Panc1 (cell line): ENCODE measurements around the gene LNPEP. TPM values are rescaled to one million over a fixed set of nuclear protein-coding genes. Genes with fewer than 3 reads are reported as not detected.
"Not testable (repeated sequence)": the region's sequence is repeated elsewhere in the genome, so short reads cannot be mapped to it uniquely, and the experiment has no call there.

Experiments
- ATAC-seq: fragments of 200-7000 bp; cut with Tn5 transposase; 2 replicates; pipeline ENCODE4 v1.9.1; 2020; ENCODE audit warnings: mild to moderate bottlenecking, moderate library complexity
- BruUV-seq: library from RNA; stranded (reverse); fragments of 400-500 nt; replicated peaks from 2 replicates; lab custom pipeline; 2021; lab: Mats Ljungman, UMichigan
- CTCF ChIA-PET: fragments of 300-600 bp; sonication (Branson Sonifier 250); formaldehyde crosslinking; loops from one replicate; lab custom pipeline; 2022; ENCODE audit warnings: antibody characterized with exemption; lab: Charles Lee
- POLR2A ChIA-PET: fragments of 300-600 bp; sonication (Branson Sonifier 250); formaldehyde crosslinking; loops from one replicate; lab custom pipeline; 2022; ENCODE audit warnings: antibody characterized with exemption; lab: Charles Lee
- DNase-seq: peaks from one replicate; pipeline ENCODE4 v3.0.0-alpha.2; 2010; ENCODE audit warnings: low read depth, low spot score
- H3K27ac ChIP-seq: 2 replicates; pipeline ENCODE4 v1.5.1; 2011; ENCODE audit warnings: mild to moderate bottlenecking, low read length, inconsistent platforms
- H3K27me3 ChIP-seq: fragments of 200-500 bp; sonication (Bioruptor generic); 2 replicates; pipeline ENCODE4 v1.6.0; 2014; ENCODE audit warnings: low read length, inconsistent platforms; ENCODE audit not compliant: control insufficient read depth, insufficient read depth
- H3K36me3 ChIP-seq: fragments of 200-500 bp; sonication (Bioruptor generic); 2 replicates; pipeline ENCODE4 v1.5.1; 2014; ENCODE audit warnings: inconsistent platforms, mild to moderate bottlenecking, low read length, moderate library complexity; ENCODE audit not compliant: control insufficient read depth, insufficient read depth
- H3K4me1 ChIP-seq: 2 replicates; pipeline ENCODE4 v1.5.1; 2011; ENCODE audit warnings: inconsistent platforms, mild to moderate bottlenecking, low read length, moderate library complexity; ENCODE audit not compliant: control insufficient read depth, insufficient read depth
- H3K4me3 ChIP-seq, 2 experiments: 2 replicates each; pipeline ENCODE4 v1.5.1; 2011 to 2012; ENCODE audit warnings: low read depth in 2 of 2, low read length in 2 of 2, mild to moderate bottlenecking in 2 of 2, inconsistent platforms in 1 of 2, moderate library complexity in 1 of 2
- H3K9me3 ChIP-seq: fragments of 200-500 bp; sonication (Bioruptor generic); 2 replicates; pipeline ENCODE4 v1.5.1; 2014; ENCODE audit warnings: low read depth, mild to moderate bottlenecking, inconsistent platforms, low read length, moderate library complexity; ENCODE audit not compliant: control insufficient read depth, insufficient read depth
- CTCF ChIP-seq: fragments of 450-650 bp; IDR thresholded peaks from 2 replicates; pipeline ENCODE4 v1.5.1; 2017; ENCODE audit warnings: mild to moderate bottlenecking
- POLR2AphosphoS5 ChIP-seq: IDR thresholded peaks from 2 replicates; pipeline ENCODE4 v1.6.1; 2012; ENCODE audit warnings: mild to moderate bottlenecking, low read depth, low read length, moderate library complexity
- REST ChIP-seq, 2 experiments: IDR thresholded peaks; 2 replicates each; pipeline ENCODE4 v1.6.1; 2011 to 2012; ENCODE audit warnings: low read depth in 2 of 2, control low read depth in 1 of 2, low read length in 1 of 2, mild to moderate bottlenecking in 1 of 2, moderate library complexity in 1 of 2; ENCODE audit not compliant: insufficient read depth in 1 of 2
- SIN3A ChIP-seq: IDR thresholded peaks from 2 replicates; pipeline ENCODE4 v1.6.1; 2012; ENCODE audit warnings: low read depth, mild to moderate bottlenecking, low read length, moderate library complexity, borderline replicate concordance; ENCODE audit not compliant: insufficient read depth
- TCF7L2 ChIP-seq: IDR thresholded peaks from 2 replicates; pipeline ENCODE4 v1.6.1; 2011; ENCODE audit warnings: mild to moderate bottlenecking, low read depth, low read length, inconsistent platforms
- in situ Hi-C: cut with HindIII; loops from 2 replicates; pipeline ENCODE4 v1.10.0; 2016; ENCODE audit warnings: low sequenced_read_pairs, low pct_unique_long_range_greater_than_20kb
- intact Hi-C: fragments of 100-400 bp; cut with micrococcal nuclease; formaldehyde crosslinking; loops from one replicate; pipeline ENCODE4 v1.10.0; 2022; ENCODE audit not compliant: unreplicated experiment
- total RNA-seq: library from RNA; stranded (reverse); gene quantifications from one replicate; pipeline ENCODE4 v1.2.1, GENCODE V29; 2021; ENCODE audit not compliant: unreplicated experiment

LNPEP gene
- total RNA-seq, 1 experiment from 2014 or later, result 46.6 TPM

GRCh38 chr5:96930058-96930457, 5.8 kb upstream of the LNPEP start:
- intact Hi-C loops (no loop called here), in situ Hi-C loops (no loop called here)
- Histone ChIP-seq H3K4me1 (peaks cover 23% of the 10 kb centered on the region), H3K36me3 (no peaks in the 10 kb centered on the region), H3K27ac (no peak overlapping the region), H3K9me3 (no peaks in the 10 kb centered on the region), H3K4me3 (no peak overlapping the region), H3K27me3 (no peaks in the 10 kb centered on the region)
- ChIA-PET CTCF (no interaction called here), POLR2A (no interaction called here)
- BruUV-seq, result no TSS peak
- TF ChIP-seq CTCF (no peak), POLR2AphosphoS5 (no peak), TCF7L2 (no peak), REST (IDR thresholded peaks at IDR 0.05; ENCODE audit: insufficient read depth in 1 of 2, low read depth in 2 of 2, low read length in 1 of 2) (no peak), SIN3A (no peak)
- ATAC-seq (no peak), DNase-seq (no peak)

GRCh38 chr5:96930589-96930988, 5.3 kb upstream of the LNPEP start:
- Histone ChIP-seq H3K9me3 (no peaks in the 10 kb centered on the region), H3K27ac (no peak overlapping the region), H3K4me3 (no peak overlapping the region), H3K36me3 (no peaks in the 10 kb centered on the region), H3K27me3 (no peaks in the 10 kb centered on the region), H3K4me1 (peaks cover 23% of the 10 kb centered on the region)
- DNase-seq, result no peak
- intact Hi-C loops (no loop called here), in situ Hi-C loops (no loop called here)
- ChIA-PET POLR2A (no interaction called here), CTCF (no interaction called here)
- BruUV-seq, result no TSS peak
- no peak for ATAC-seq
- TF ChIP-seq SIN3A (no peak), CTCF (no peak), POLR2AphosphoS5 (no peak), TCF7L2 (no peak), REST (IDR thresholded peaks at IDR 0.05; ENCODE audit: insufficient read depth in 1 of 2, low read depth in 2 of 2, low read length in 1 of 2) (no peak)

GRCh38 chr5:96931037-96931436, 4.8 kb upstream of the LNPEP start:
- H3K9me3 ChIP-seq, DNase-seq, H3K36me3 ChIP-seq, POLR2A ChIA-PET, H3K4me3 ChIP-seq, intact Hi-C loops, BruUV-seq, ATAC-seq, H3K27me3 ChIP-seq, H3K27ac ChIP-seq, in situ Hi-C loops, CTCF ChIA-PET: not testable (repeated sequence)
- H3K4me1 ChIP-seq, result peaks cover 23% of the 10 kb centered on the region
